Rectal smooth muscle tissue (tissue), 1 donor: ENCODE measurements around the gene WAS.

Experiments used
- H3K27ac ChIP-seq: one replicate; pipeline ENCODE4 v1.7.0; 2013; ENCODE audit warnings: low read depth, low read length, inconsistent platforms
- H3K27me3 ChIP-seq: one replicate; pipeline ENCODE4 v1.7.0; 2013; ENCODE audit warnings: low read length; ENCODE audit not compliant: control insufficient read depth, insufficient read depth
- H3K36me3 ChIP-seq: one replicate; pipeline ENCODE4 v1.7.0; 2013; ENCODE audit warnings: low read length; ENCODE audit not compliant: control insufficient read depth, insufficient read depth
- H3K4me1 ChIP-seq: one replicate; pipeline ENCODE4 v1.7.0; 2013; ENCODE audit warnings: low read length; ENCODE audit not compliant: control insufficient read depth, insufficient read depth
- H3K4me3 ChIP-seq: one replicate; pipeline ENCODE4 v1.7.0; 2013; ENCODE audit warnings: low read length
- H3K9ac ChIP-seq: one replicate; pipeline ENCODE4 v1.7.0; 2013; ENCODE audit warnings: low read length

Gene WAS

GRCh38 chrX:48720577-48721250 lies 37.1 kb downstream of the WAS start:
- Histone ChIP-seq H3K9ac (no peak overlapping the region), H3K27me3 (no peaks in the 10 kb centered on the region), H3K27ac (no peak overlapping the region), H3K4me1 (no peaks in the 10 kb centered on the region), H3K4me3 (no peak overlapping the region), H3K36me3 (no peaks in the 10 kb centered on the region)

- Histone ChIP-seq H3K9ac (no peak overlapping the region), H3K27ac (no peak overlapping the region), H3K4me1 (no peaks in the 10 kb centered on the region), H3K27me3 (no peaks in the 10 kb centered on the region), H3K36me3 (no peaks in the 10 kb centered on the region), H3K4me3 (no peak overlapping the region)
Measured at GRCh38 chrX:48721916-48722315, 38.3 kb downstream of the WAS start.

- H3K36me3 ChIP-seq, result no peaks in the 10 kb centered on the region
- H3K4me1 ChIP-seq, result no peaks in the 10 kb centered on the region
- H3K9ac ChIP-seq, result no peak overlapping the region
Measured at GRCh38 chrX:48726596-48726995, 43.0 kb downstream of the WAS start.

GRCh38 chrX:48728653-48729052 lies 45.1 kb downstream of the WAS start:
- Histone ChIP-seq H3K27me3 (no peaks in the 10 kb centered on the region), H3K9ac (no peak overlapping the region)

More at GRCh38 chrX:48726596-48726995, 43.0 kb downstream of the WAS start:
- Histone ChIP-seq H3K4me3 (no peak overlapping the region), H3K27me3 (no peaks in the 10 kb centered on the region), H3K27ac (no peak overlapping the region)

GRCh38 chrX:48736303-48736702 lies 52.7 kb downstream of the WAS start:
- Histone ChIP-seq H3K27ac (no peak overlapping the region), H3K4me1 (no peaks in the 10 kb centered on the region), H3K36me3 (no peaks in the 10 kb centered on the region), H3K4me3 (peak overlapping the region; percentile 38), H3K9ac (no peak overlapping the region), H3K27me3 (no peaks in the 10 kb centered on the region)

More at GRCh38 chrX:48728653-48729052, 45.1 kb downstream of the WAS start:
- H3K4me3 ChIP-seq, result no peak overlapping the region
- no peaks in the 10 kb centered on the region for H3K4me1 ChIP-seq
- H3K27ac ChIP-seq, result no peak overlapping the region
- no peaks in the 10 kb centered on the region for H3K36me3 ChIP-seq

GRCh38 chrX:48736878-48737212 lies 53.2 kb downstream of the WAS start:
- peak overlapping the region; percentile 38 for H3K4me3 ChIP-seq
- H3K4me1 ChIP-seq, result no peaks in the 10 kb centered on the region
- H3K9ac ChIP-seq, result no peak overlapping the region
- no peak overlapping the region for H3K27ac ChIP-seq
- H3K27me3 ChIP-seq, result no peaks in the 10 kb centered on the region
- H3K36me3 ChIP-seq, result no peaks in the 10 kb centered on the region

GRCh38 chrX:48737213-48737938 lies 53.8 kb downstream of the WAS start:
- Histone ChIP-seq H3K4me1 (no peaks in the 10 kb centered on the region), H3K36me3 (no peaks in the 10 kb centered on the region), H3K9ac (peak overlapping the region; percentile 66), H3K27ac (peak overlapping the region; percentile 85), H3K4me3 (peak overlapping the region; percentile 78), H3K27me3 (no peaks in the 10 kb centered on the region)

- Histone ChIP-seq H3K9ac (peak overlapping the region; percentile 66), H3K4me3 (peak overlapping the region; percentile 78), H3K27me3 (no peaks in the 10 kb centered on the region), H3K27ac (peak overlapping the region; percentile 85), H3K4me1 (no peaks in the 10 kb centered on the region), H3K36me3 (no peaks in the 10 kb centered on the region)
Measured at GRCh38 chrX:48737940-48738339, 54.3 kb downstream of the WAS start.
